HTR-8/SVneo (cell line): ENCODE measurements around the gene ASTN1.
A peak's percentile ranks its signal among the peaks of the same experiment; 100 is the strongest.

Experiments
- DNase-seq: peaks from one replicate; pipeline ENCODE4 v3.0.0; 2011; ENCODE audit warnings: low spot score, mixed read lengths; ENCODE audit not compliant: insufficient read length
- FAIRE-seq: peaks from 2 replicates; lab custom pipeline; 2011; peaks lifted over from hg19 to GRCh38; lab: Jason Lieb, UNC

Gene ASTN1

DNA sequence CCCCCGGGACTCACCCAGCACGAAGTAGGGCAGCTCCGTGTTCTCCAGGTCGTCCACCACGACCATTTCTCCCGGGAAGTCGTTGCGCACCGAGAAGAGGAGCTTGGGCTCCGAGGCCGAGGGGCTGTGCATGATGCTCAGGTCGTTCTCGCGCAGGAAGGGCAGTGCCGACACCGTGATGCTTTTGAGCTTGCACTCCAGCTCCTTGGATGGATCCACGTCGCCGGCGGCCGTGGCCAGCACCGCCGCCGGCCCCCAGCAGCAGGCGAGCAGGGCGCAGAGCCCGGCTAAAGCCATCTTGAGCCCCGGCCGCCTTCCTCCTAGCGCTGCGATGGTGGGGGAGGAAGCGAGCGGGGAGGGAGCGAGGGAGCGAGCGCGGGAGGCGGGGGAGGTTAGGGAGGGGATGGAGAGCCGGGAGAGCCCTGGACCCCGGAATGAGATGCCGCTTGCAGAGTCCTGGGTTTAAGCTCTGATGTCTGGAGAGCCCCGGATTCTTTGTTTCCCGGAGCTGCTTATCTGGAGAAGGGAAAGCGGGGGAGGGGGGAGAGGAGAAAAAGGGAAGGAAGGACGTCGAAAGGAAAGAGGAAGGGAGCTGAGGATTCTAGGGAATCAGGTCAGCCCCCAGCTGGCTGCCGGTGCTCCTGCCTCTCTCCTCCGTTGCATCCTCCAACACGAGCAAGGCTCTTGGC is at the start of gene ASTN1:
TSS of gene ASTN1 (minus strand) at position 333 of the 689 bp plus-strand sequence. CDS start at position 297, 36 bp downstream.
- FAIRE-seq (no peak), DNase-seq (no peak)

DNA sequence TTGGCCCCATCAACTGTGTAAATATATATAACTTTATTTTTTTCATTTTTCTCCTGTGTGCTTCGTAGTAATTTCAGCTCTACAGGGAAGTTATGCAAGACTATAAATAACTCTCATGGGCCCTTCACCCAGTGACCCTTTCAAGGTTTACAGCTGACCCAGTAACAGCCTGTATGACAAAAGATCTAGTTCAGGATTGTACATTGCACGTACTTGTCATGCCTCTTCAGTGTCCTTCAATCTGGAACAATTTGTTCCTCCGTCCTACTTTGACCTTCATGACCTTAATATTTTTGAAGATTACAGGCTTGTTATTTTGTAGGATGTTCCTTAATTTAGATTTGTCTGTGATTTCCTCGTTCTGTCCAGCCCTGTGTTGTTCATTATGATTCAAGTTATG is 46.7 kb upstream of the ASTN1 start:
- no peak for FAIRE-seq
- no peak for DNase-seq

DNA sequence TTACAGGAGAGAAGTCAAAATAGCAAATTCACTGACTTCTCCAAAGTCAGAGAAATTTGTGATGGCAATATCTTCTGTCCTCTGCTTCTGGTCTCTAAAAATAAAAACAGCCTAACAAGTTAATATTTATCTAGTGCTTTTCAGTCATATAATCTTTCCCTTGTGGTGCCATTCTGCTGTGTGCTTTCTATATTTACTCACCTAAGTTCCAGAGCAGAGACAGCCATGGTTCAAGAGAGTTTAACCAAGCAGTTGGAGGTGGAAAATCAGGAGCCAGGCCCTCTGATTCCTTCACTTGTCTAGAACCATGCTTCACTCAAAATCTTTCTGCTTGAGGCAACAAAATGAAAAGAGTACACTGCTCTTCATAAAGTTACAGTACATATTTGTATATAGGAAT is 45.6 kb upstream of the ASTN1 start:
- FAIRE-seq: no peak
- DNase-seq: no peak

DNA sequence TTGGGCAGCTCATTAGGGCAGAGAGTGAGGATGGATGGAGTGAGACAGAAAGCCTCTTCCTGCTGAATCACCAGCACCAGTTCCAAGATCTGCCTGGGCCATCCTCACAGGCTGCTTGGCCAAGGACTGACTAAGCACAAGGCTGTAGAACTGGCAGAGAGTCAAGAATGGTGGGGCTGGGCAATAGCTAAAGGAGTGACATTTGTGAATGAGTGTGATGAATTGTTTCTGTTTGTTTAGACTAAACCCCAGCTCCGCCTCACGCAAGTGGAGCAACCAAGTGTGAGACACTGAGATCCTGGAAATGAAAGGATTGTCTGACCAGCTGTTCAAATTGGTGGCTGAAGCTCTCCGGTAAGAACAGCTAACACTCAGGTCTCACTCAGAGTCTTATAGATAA is 44.8 kb upstream of the ASTN1 start:
- no peak for FAIRE-seq
- peak; percentile 53 for DNase-seq

DNA sequence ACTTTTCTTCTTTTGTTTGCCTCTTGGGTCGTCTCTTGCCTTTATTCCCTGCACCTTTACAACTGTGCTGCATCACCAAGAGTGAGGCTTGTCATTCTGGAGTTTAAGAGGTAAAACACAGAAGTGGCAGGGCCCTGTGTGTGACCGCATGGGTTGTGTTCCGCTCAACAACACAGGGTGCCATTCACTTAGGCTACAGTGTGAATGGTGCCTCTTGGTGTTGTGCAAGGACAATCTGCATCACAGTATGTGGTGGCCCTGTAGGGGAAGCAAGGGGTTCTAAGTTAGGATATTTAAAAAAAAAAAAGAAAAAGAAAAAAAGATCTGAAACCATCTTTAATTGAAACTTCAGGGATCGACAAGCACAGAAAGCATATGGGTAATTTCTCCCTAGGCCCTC is 44.4 kb upstream of the ASTN1 start:
- FAIRE-seq (no peak), DNase-seq (no peak)

GRCh38 chr1:177206831-177207355 is 42.4 kb upstream of the ASTN1 start:
- FAIRE-seq: no peak
- DNase-seq: no peak

DNA sequence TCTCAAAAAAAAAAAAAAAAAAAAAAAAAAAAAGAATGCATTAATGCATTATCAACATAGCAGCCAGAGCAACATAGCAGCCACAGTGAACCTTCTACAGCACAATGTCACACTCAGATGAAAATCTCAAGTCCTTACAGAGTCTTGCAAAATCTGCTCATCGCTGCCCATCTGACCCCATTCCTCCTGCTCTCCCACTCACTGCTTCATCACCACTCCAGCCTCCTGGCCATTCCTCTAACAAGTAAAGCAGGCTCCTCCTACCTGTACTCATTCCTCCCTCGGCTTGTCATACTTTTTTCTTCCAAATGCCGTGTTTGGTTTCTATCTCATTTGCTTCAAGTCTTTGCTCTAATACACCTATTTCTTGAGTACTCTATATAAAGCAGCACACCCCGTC is 35.8 kb upstream of the ASTN1 start:
- no peak for DNase-seq
- no peak for FAIRE-seq

DNA sequence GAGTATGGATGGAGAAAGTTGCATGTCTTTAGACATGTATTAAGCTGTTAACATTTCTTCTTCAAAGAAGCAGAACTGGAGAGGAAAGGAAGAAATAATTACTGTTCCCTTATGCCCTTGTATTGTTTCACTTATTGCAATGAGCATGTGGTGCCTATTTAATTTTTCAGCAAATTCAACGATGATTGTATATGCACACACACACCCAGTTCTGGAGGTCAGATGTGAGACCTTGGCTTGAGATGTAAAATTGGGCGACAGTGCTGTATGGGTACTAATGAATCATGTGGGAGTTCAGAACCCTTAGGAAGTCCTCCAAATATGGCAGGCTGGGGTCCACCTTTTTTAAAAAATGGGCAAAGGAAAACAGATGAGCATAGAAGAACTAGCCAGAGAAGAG is 33.7 kb upstream of the ASTN1 start:
- FAIRE-seq (no peak), DNase-seq (no peak)

DNA sequence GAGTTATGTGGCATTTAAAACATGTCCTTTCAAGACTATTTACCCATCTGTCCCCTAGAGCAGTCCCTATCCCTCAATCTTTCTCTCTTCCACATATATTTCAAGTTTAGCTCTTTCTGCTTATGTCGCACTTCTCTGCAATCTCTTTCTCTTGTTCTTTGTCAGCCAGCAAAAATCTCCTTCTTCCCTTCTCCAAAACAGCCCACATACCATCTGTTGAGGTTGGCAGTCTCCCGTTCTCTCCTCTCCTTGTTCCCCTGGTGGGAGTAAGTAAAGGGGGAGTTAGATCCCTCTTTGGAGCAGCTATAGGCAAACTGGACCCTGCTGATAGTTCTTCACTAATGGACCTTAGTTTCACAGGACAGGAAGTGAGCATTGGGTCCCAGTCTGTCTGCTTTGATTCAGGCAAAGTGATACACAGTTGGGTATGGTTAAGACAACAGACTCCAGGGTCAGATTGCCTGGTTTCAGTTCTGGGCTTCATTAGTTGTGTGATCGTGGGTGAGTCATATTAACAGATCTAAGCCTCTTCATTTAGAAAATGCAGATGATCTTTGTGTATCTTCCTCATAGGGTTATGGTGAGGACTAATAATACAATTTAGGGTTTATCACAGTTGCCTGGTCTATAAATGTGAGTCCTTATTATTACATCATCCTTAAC is 25.9 kb upstream of the ASTN1 start:
- no peak for FAIRE-seq
- DNase-seq: no peak

- FAIRE-seq (no peak), DNase-seq (no peak)
Observed at GRCh38 chr1:177186639-177187038, 22.1 kb upstream of the ASTN1 start.

- no peak for FAIRE-seq
- no peak for DNase-seq
Observed at GRCh38 chr1:177185209-177185608, 20.7 kb upstream of the ASTN1 start.

DNA sequence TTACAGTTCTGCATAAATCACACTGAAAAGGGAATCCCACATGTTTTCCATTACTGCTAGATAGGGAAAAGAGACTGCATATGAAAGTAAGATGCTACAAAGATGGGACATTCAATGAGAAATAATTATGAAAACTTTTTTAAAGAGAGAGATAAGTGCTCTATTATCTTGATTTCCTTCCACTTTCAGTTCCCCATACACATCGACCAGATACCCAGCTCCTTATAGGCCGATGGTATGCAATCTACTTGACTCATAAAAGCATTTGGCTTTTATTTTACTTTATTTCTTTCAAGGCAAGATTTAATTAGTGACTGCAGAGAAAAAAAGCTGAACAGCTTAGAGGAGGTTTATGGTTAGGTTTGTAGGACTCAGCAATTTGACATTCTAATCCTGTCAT is 19.3 kb upstream of the ASTN1 start:
- DNase-seq (no peak), FAIRE-seq (no peak)

DNA sequence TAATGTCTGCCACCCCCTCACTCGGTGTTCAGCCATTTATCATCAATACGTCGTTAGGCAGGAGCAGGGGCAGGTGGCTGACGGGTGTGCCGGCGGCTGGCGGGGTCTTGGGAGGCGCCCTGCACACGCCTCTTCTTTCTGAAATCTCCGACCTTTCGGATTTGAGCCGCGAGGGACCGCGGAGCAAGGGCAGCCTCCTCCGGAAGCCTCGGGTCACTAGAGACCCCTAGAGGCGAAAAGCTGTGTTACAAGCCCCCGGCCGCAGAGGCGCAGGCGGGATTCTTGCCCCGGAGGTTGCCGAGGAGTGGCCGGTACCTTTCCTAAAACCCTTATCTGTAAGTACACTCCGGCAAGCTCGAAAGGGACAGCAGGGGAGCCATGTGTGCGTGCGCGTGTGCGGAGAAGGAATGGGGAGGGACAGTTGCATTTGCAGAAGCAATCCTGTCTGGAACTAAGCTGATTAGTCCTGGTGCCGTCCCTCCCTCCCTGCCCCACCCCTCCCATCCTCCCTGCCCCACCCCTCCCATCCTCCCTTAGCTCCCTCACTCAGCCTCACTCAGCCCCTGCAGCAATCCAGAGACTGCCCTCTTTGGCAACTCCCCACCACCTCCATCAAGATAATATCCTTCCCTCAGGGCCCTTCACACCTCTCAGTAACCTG is 17.2 kb upstream of the ASTN1 start:
- peak; percentile 57 for DNase-seq
- no peak for FAIRE-seq

- no peak for FAIRE-seq
Observed at GRCh38 chr1:177181280-177181630, 16.7 kb upstream of the ASTN1 start.

DNA sequence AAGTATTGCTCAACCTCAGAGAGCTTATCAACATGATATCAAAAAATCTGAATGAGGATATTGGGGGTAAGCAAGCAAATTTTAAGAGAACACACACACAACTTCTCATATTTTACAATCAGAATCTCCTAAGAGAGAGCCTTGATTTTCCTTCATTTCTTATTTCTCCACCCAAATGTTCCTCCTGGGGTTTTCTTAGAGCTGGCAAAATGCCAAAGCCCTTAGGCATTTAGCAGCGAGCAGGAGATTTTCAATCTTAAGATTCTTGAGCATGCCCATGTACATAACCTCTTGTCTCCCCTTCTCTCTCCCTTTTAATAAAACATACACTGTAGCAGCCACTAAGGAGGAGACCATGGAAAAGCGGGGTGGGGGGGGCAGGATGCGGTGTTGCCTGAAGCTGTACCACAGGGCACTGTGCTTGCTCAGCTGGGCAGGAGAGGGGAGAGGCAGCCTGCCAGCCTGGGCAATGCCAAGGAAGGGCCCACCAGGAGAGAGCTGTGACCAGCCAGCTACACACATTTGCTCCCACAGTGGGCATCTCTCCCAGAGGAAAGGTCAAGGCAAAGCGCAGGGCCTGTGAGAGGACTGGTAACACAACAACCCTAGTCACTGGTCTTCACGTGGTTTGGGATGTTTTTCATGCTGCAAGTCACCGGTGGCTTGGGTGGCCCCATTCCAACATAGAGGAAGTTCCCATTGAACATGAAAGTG is 10.6 kb upstream of the ASTN1 start:
- no peak for FAIRE-seq

More at GRCh38 chr1:177181280-177181630, 16.7 kb upstream of the ASTN1 start:
- DNase-seq: no peak

GRCh38 chr1:177173976-177174375 is 9.5 kb upstream of the ASTN1 start:
- FAIRE-seq (no peak), DNase-seq (no peak)

More for the DNA sequence above, 10.6 kb upstream of the ASTN1 start:
- DNase-seq: no peak

GRCh38 chr1:177172866-177173265 is 8.4 kb upstream of the ASTN1 start:
- FAIRE-seq: no peak

DNA sequence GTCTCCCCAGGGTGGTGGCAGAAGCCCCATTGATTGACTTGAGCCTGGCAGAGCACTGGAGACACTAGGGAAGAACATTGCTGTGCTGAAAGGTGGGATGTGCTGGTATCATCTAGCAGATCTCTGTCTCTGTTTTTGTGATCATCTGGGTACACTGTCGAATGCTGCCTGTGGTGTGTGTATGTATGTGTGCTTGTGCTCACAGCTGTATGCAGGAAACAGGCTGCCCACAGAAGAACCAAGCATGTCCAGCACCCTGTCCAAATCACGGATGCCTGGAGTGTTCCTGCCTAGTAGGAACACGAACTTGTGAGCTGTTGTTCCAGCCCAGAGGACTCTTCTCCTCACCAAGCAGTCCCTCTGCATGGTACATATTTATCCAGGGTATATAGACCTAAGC is 7.8 kb upstream of the ASTN1 start:
- FAIRE-seq: no peak
- DNase-seq: no peak

More at GRCh38 chr1:177172866-177173265, 8.4 kb upstream of the ASTN1 start:
- no peak for DNase-seq

DNA sequence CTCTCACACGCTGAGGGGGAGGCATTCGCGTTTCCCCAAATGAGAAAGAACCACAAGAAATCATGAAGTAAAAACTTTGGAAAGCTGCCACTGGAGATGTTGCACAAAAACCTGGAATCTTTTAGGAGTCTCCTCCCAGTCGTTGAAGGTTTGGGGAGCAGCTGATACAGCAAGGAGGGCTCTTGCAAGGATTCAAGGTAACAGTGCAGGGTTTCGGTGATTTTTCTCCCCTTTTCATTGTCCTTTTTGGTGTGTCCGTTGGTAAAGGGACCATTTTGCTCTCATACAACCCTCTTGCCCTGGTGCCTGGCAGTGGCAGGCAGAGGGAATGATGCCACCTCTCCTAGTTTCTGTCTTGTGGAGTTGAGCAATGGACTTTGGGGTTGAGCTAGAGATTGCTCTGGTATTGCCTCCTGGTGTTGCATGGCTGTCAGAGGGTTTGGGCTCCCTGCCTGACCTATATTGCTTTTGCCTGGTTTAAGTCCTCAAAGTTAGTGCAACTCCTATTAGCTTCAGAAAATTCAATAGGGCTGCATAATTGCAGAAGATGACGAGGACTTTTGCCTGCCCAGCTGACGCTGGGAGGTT is 7.1 kb upstream of the ASTN1 start:
- FAIRE-seq (no peak), DNase-seq (no peak)
